ENCODE results near the gene SEMA3A. TPM values are rescaled to one million over a fixed set of nuclear protein-coding genes. Genes with fewer than 3 reads are reported as not detected.
"Not testable (repeated sequence)": the region's sequence is repeated elsewhere in the genome, so short reads cannot be mapped to it uniquely, and the experiment has no call there.

The SEMA3A gene
- total and polyA plus RNA-seq, 7 donors = 0.05 to 0.79 (median 0.32) TPM

- 50 to 78% (median 64%) methylated on average over 2 of the region's 2 CpGs for WGBS, 3 donors
- H3K27me3 ChIP-seq (ENCODE audit: insufficient read depth in 3 of 3, low read length in 2 of 3) = no peaks in the 10 kb centered on the region
- DNase-seq (no peak), ATAC-seq (no peak)
- no peaks in the 10 kb centered on the region for H3K4me1 ChIP-seq
- no peak for TF ChIP-seq CTCF (IDR thresholded peaks at IDR 0.05)
- H3K9me3 ChIP-seq = no peaks in the 10 kb centered on the region
- H3K4me3 ChIP-seq = no peak overlapping the region
- intact Hi-C loops (cut with DNase I) = no loop called here
- H3K36me3 ChIP-seq (ENCODE audit: insufficient read depth in 1 of 2, low read depth in 1 of 2) = no peaks in the 10 kb centered on the region
- no peak overlapping the region for H3K27ac ChIP-seq
Observed at GRCh38 chr7:84070770-84071169, 123.8 kb downstream of the SEMA3A start.

- H3K36me3 ChIP-seq (ENCODE audit: insufficient read depth in 1 of 2, low read depth in 1 of 2) = no peaks in the 10 kb centered on the region
- DNase-seq (no peak), ATAC-seq (no peak)
- WGBS, 3 donors = 35 to 37% (median 36%) methylated on average over 2 of the region's 2 CpGs
- intact Hi-C loops (cut with DNase I) = no loop called here
- no peaks in the 10 kb centered on the region for H3K9me3 ChIP-seq
- TF ChIP-seq CTCF (IDR thresholded peaks at IDR 0.05) = no peak
- no peaks in the 10 kb centered on the region for H3K4me1 ChIP-seq
- H3K27me3 ChIP-seq (ENCODE audit: insufficient read depth in 3 of 3, low read length in 2 of 3) = no peaks in the 10 kb centered on the region
- H3K27ac ChIP-seq = no peak overlapping the region
- no peak overlapping the region for H3K4me3 ChIP-seq
Observed at GRCh38 chr7:84069999-84070500, 124.5 kb downstream of the SEMA3A start.

- no peak overlapping the region for H3K4me3 ChIP-seq
- H3K36me3 ChIP-seq (ENCODE audit: insufficient read depth in 1 of 2, low read depth in 1 of 2) = no peaks in the 10 kb centered on the region
- no peaks in the 10 kb centered on the region for H3K4me1 ChIP-seq
- DNase-seq (no peak), ATAC-seq (no peak)
- no peak for TF ChIP-seq CTCF (IDR thresholded peaks at IDR 0.05)
- 12 to 24% (median 19%) methylated on average over 1 of the region's 1 CpG for WGBS, 3 donors
- H3K27me3 ChIP-seq (ENCODE audit: insufficient read depth in 3 of 3, low read length in 2 of 3) = no peaks in the 10 kb centered on the region
- intact Hi-C loops (cut with DNase I) = no loop called here
- no peak overlapping the region for H3K27ac ChIP-seq
- no peaks in the 10 kb centered on the region for H3K9me3 ChIP-seq
Observed at GRCh38 chr7:84069033-84069432, 125.6 kb downstream of the SEMA3A start.

GRCh38 chr7:84062489-84062901 lies 132.1 kb downstream of the SEMA3A start:
- DNase-seq; intact Hi-C loops (cut with DNase I): not testable (repeated sequence)

GRCh38 chr7:84060760-84061261 lies 133.8 kb downstream of the SEMA3A start:
- H3K27me3 ChIP-seq (ENCODE audit: insufficient read depth in 3 of 3, low read length in 2 of 3) = no peaks in the 10 kb centered on the region
- WGBS, 3 donors = 43 to 55% (median 49%) methylated on average over 4 of the region's 4 CpGs

More at GRCh38 chr7:84062489-84062901, 132.1 kb downstream of the SEMA3A start:
- H3K27me3 ChIP-seq (ENCODE audit: insufficient read depth in 3 of 3, low read length in 2 of 3); H3K9me3 ChIP-seq; H3K4me1 ChIP-seq; H3K4me3 ChIP-seq; H3K27ac ChIP-seq; H3K36me3 ChIP-seq (ENCODE audit: insufficient read depth in 1 of 2, low read depth in 1 of 2); ATAC-seq: not testable (repeated sequence)
- WGBS, 3 donors = 96 to 99% (median 98%) methylated on average over 22 to 28 of the region's 28 CpGs

More at GRCh38 chr7:84060760-84061261, 133.8 kb downstream of the SEMA3A start:
- Histone ChIP-seq H3K36me3 (ENCODE audit: insufficient read depth in 1 of 2, low read depth in 1 of 2) (no peaks in the 10 kb centered on the region), H3K4me3 (no peak overlapping the region), H3K27ac (no peak overlapping the region), H3K4me1 (no peaks in the 10 kb centered on the region), H3K9me3 (no peaks in the 10 kb centered on the region)
- no peak for TF ChIP-seq CTCF (IDR thresholded peaks at IDR 0.05)
- ATAC-seq = no peak
- intact Hi-C loops (cut with DNase I) = no loop called here
- DNase-seq = no peak

Data from psoas muscle (tissue), 8 donors.